HG03025 (cell line): ENCODE measurements around the gene CIDEA.

Source experiments
- ATAC-seq: cut with Tn5 transposase; IDR thresholded peaks from one replicate; pipeline ENCODE4 v1.9.1; 2021; ENCODE audit warnings: mild to moderate bottlenecking, moderate library complexity; ENCODE audit not compliant: unreplicated experiment, low FRiP score

CIDEA gene

GRCh38 chr18:12271376-12272235, 17.4 kb downstream of the CIDEA start:
- ATAC-seq, result no peak

GRCh38 chr18:12274793-12275192, 20.6 kb downstream of the CIDEA start:
- no peak for ATAC-seq

DNA sequence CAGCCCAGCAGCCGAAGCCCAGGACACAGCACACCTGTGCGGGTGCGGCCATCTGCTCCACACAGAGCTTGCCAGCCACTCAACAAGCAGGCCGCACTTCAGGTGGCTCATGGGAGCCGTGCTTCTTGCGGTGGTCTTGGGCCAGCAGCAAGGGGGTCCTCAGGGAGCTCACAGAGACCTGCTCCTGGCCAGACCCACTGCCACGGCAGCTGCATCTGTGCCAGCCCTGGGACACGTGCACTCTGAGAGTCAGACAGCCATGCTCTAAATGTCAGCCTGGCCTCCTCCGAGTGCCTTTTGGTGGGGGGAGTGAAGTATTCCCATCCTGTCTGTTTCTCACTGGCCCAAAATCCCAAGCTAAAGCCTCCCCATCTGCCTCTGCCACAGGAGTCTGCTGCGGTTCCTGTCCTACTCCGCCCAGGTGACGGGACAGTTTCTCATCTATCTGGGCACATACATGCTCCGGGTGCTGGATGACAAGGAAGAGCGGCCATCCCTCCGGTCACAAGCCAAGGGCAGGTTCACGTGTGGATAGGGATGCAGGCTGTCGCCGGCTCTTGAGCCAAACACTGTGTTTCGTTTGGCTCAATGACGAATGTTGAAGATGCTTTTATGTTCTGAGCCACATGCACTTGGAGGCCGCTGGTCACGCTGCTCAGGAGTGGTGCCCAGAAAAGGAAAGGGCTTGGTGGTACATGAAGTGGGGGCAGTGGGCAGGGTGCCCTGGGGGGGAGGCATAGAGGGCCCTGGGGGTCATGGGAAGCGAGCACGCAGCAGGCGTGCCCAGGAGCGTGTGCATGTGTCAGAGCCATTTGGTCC, 22.8 kb downstream of the CIDEA start:
- no peak for ATAC-seq

DNA sequence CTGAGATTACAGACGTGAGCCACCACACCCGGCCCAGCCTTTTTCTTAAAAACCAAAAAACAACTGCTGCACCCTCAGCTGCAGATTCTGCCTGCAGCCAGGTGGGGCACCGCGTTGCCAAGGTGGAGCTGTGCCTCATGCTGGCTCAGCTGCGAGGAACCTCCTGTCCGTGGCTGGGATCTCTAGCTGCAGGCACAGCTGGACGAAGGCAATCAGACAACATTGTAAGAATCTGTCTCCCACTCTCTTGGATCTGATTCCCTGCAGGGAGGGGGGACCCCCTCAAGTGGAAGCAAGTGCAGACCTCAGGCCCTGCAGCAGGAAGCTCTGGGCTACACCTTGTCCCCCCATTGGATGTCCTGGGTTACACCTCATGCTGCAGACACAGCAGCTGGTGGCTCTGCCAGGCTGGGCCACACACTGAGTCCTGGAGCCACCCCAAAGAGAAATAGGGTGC, 24.1 kb downstream of the CIDEA start:
- no peak for ATAC-seq

DNA sequence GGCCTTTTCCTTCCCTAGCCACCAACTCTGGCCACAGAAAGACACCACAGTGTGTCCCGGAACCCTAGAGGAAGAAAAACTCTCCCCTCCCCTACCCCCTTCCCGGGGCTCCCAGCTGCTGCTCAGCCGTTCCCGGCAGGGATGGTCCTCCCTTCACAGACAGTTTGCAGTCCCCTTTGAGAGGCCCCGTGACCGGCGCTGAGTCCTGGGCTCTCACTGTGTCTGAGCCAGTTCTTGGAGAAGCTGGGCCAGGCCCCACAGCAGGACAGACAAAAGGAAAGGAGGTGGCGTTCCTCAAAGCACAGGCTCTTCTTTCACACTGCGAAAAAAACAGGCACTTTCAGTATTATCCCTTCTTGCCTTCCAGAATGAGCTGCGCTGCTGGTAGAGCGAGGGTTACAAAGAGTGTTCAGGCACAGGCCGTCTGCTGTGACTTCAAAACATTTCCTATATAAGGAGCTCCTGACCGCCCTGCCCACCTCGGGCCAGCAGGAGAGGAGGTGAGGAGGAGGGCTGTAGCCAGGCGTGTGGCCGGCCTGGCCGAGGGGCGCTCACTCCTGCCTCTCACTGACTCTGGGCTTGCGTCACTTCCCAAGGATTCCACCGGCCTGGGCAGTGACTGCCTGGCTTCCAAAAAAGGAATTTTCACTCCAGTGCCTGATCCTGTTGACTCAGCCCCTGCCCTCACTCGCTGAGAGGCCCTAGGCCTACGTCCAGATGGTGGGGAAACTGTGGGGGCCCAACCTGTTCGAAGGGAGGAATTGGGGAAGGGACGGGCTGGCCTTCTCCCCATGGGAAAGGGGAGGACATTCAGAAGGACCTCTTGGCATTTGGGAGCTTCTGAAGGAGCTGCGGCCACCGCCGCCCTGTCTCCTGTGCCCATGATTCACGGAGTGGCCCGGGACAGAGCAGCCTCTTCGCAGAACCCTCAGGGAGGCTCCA, 24.9 kb downstream of the CIDEA start:
- no peak for ATAC-seq

- no peak for ATAC-seq
These were observed 25.8 kb downstream of the CIDEA start for GRCh38 chr18:12279781-12280531.

DNA sequence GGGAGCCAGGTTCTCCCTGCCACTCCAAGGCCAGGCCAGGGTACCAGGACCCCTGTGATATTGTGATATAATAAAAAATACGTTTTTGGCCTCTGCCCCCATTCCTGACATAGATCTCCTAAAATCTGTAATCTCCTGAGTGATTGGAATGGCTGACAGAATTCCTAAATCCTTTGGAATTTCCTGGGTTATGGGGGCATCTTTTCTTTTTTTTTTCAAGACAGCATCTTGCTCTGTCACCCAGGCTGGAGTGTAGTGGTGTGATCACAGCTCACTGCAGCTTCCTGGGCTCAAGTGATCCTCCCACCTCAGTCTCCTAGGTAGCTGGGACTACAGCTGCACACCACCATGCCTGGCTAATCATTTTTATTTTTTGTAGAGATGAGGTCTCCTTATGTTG, 27.7 kb downstream of the CIDEA start:
- no peak for ATAC-seq

GRCh38 chr18:12282442-12283039, 28.4 kb downstream of the CIDEA start:
- no peak for ATAC-seq

- ATAC-seq, result no peak
These were observed 29.1 kb downstream of the CIDEA start for GRCh38 chr18:12283256-12283655.

DNA sequence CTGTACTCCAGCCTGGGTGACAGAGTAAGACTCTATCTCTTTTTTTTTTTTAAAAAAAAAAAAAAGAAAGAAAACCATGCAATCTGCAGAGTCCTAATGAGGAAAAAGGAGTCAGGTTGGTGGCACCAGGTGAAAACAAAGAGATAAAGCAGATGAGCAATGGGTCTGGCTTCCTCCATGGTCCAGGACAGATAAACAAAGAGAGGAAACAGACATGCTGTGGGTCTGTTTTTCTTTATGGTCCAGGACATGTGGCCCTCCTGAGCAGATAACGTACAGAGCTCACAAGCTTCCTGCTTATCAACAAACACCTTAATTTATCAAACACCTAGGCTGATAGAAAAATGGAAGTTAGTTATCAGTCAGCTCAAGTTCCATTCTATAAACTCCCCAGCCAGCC, 29.5 kb downstream of the CIDEA start:
- ATAC-seq, result no peak

DNA sequence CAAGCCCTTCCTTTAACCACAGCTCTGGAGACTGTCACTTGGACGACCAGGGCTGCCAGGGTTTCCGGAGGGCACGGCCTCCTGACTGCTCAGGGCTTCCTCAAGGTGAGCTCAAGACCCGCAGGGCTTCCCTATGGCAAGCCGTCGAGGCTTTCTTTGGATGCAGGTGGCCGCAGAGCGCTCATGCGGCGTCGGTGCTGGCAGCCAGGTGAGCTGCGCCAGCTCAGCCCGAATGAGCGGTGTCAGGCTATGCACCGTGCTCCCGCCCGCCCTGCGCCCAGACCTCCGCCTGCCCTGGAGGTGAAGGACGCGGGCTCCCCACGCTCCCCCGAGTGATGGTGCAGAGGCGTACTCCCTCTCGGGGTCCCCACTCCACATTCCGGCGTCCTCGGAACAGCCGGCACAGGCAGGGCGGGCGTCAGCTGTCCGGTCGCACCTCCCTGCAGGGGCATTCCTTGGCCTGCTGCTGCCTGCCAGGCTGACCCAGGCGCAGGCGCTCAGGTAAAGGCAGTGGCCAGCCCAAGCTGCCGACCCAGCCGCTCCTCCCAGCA, 33.0 kb downstream of the CIDEA start:
- no peak for ATAC-seq

GRCh38 chr18:12287684-12288402, 33.7 kb downstream of the CIDEA start:
- ATAC-seq, result no peak

DNA sequence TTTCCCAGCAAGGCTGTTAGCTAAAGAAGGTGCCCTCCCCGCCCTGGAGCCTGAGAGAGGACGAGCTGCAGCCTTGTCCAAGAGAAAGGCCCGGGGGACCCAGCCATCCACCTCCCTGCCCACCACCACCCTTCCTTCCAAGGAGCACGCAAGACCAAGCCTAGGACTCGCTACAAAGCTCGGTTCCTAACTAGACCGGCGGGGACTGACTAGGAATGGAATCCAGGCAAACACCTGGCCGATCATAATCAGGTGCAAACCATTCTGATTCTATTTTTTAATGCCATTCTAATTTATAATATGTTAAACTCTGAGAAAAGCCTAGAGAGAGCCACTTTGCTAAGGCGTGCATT, 34.2 kb downstream of the CIDEA start:
- no peak for ATAC-seq

GRCh38 chr18:12290086-12290485, 35.9 kb downstream of the CIDEA start:
- ATAC-seq, result no peak

- no peak for ATAC-seq
These were observed 37.0 kb downstream of the CIDEA start for GRCh38 chr18:12291161-12291560.

- no peak for ATAC-seq
These were observed 37.5 kb downstream of the CIDEA start for GRCh38 chr18:12291690-12292089.

DNA sequence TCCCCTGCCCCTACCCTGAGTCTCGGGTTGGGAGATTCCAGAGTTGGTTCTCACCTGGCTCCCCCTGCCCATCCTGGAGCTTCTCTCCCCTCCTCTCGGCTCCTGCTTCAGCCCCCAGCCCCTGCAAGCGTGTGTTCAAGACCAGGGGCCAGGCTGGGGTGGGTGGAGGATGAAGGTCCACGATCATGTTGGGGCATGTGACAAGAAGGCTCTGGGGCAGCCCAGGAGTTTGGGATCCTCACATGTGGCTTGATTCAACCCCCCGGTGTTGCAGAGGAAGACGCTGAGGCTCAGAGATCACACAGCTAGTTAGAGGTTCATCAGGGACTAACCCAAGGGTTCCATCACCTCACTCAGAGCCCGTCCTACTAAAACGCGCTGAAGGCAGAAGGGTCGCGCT, 39.7 kb downstream of the CIDEA start:
- no peak for ATAC-seq

GRCh38 chr18:12295389-12296086, 41.4 kb downstream of the CIDEA start:
- no peak for ATAC-seq
